Testis (tissue), 3 donors: ENCODE measurements around the gene PLIN1. TPM values are rescaled to one million over a fixed set of nuclear protein-coding genes. Genes with fewer than 3 reads are reported as not detected.
A peak's percentile ranks its signal among the peaks of the same experiment; 100 is the strongest.

Experiments
- DNase-seq: peaks from one replicate; pipeline ENCODE4 v3.0.0-alpha.2; 2019
- H3K27ac ChIP-seq, 2 donors: fragments of 200-600 bp; sonication (generic); one replicate each; pipeline ENCODE4 v1.5.1; 2019
- H3K27me3 ChIP-seq: fragments of 200-600 bp; sonication (generic); one replicate; pipeline ENCODE4 v1.5.1; 2019
- H3K36me3 ChIP-seq: fragments of 200-600 bp; sonication (generic); one replicate; pipeline ENCODE4 v1.5.1; 2017; ENCODE audit warnings: low read depth; ENCODE audit errors: missing control alignments
- H3K4me1 ChIP-seq: fragments of 200-600 bp; sonication (generic); one replicate; pipeline ENCODE4 v1.5.1; 2019
- H3K4me3 ChIP-seq, 2 donors: fragments of 200-600 bp; sonication (generic); one replicate each; pipeline ENCODE4 v1.5.1; 2017 to 2019
- H3K9me3 ChIP-seq: fragments of 200-600 bp; sonication (generic); one replicate; pipeline ENCODE4 v1.5.1; 2017
- CTCF ChIP-seq, 3 experiments: fragments of 450-650 bp in 2 of 3; fragments of 200-600 bp in 1 of 3; sonication (generic) in 1 of 3; IDR thresholded peaks; one replicate each; pipeline ENCODE4 v1.5.1; 2016 to 2019; ENCODE audit warnings: antibody characterized with exemption in 3 of 3, mild to moderate bottlenecking in 2 of 3, moderate library complexity in 1 of 3
- POLR2A ChIP-seq: fragments of 450-650 bp; IDR thresholded peaks from one replicate; pipeline ENCODE4 v1.6.1; 2017; ENCODE audit warnings: antibody characterized with exemption, mild to moderate bottlenecking, moderate library complexity
- WGBS, 2 donors: methylation state at CpG; one replicate each; pipeline ENCODE4 v1.1.5; 2018; 5-methylcytosine and 5-hydroxymethylcytosine counted together
- intact Hi-C: fragments of 100-400 bp; cut with DNase I; formaldehyde crosslinking; loops from one replicate; pipeline ENCODE4 v1.15.1; 2023; ENCODE audit warnings: low total_unique reads
- polyA plus RNA-seq: library from polyadenylated mRNA; stranded (reverse); fragments of 350-450 nt; fragmentation: Illumina TruSeq; extraction: RNeasy Lipid Tissue Mini Kit (QIAGEN cat#74804); gene quantifications from one replicate; pipeline ENCODE4 v1.2.3, GENCODE V29; 2014; ENCODE audit warnings: low read depth, low replicate concordance; ENCODE audit not compliant: insufficient read depth
- total RNA-seq, 2 donors: library from RNA; depleted of rRNA; stranded (reverse); fragments of >200 nt; gene quantifications; one replicate each; pipeline ENCODE4 v1.2.3, GENCODE V29; 2016

Gene PLIN1
- total and polyA plus RNA-seq, 3 donors from 2014 or later, result 9.1 to 18.5 (median 13.5) TPM

GRCh38 chr15:89659295-89659694, 19.9 kb downstream of the PLIN1 start:
- Histone ChIP-seq H3K36me3 (no peaks in the 10 kb centered on the region), H3K9me3 (no peaks in the 10 kb centered on the region), H3K4me3 (no peak overlapping the region), H3K27me3 (no peaks in the 10 kb centered on the region), H3K27ac (no peak overlapping the region), H3K4me1 (peaks cover 10% of the 10 kb centered on the region)
- DNase-seq, result no peak
- intact Hi-C loops, result no loop called here
- TF ChIP-seq POLR2A (no peak), CTCF (IDR thresholded peaks at IDR 0.05) (no peak)
- 85 to 92% methylated on average over 2 of the region's 2 CpGs for WGBS, 2 donors

- 87 to 88% methylated on average over 5 of the region's 5 CpGs for WGBS, 2 donors
- Histone ChIP-seq H3K36me3 (no peaks in the 10 kb centered on the region), H3K27ac (no peak overlapping the region), H3K4me1 (peaks cover 6% of the 10 kb centered on the region), H3K4me3 (no peak overlapping the region), H3K9me3 (no peaks in the 10 kb centered on the region), H3K27me3 (no peaks in the 10 kb centered on the region)
- intact Hi-C loops, result no loop called here
- TF ChIP-seq CTCF (IDR thresholded peaks at IDR 0.05), result no peak
- TF ChIP-seq POLR2A, result no peak
- peak; percentile 1 for DNase-seq
Observed at GRCh38 chr15:89657686-89658200, 21.4 kb downstream of the PLIN1 start.

GRCh38 chr15:89656116-89656815, 22.9 kb downstream of the PLIN1 start:
- Histone ChIP-seq H3K9me3 (no peaks in the 10 kb centered on the region), H3K4me3 (no peak overlapping the region), H3K27me3 (no peaks in the 10 kb centered on the region), H3K4me1 (peaks cover 5% of the 10 kb centered on the region), H3K36me3 (no peaks in the 10 kb centered on the region), H3K27ac (no peak overlapping the region)
- TF ChIP-seq POLR2A (no peak), CTCF (IDR thresholded peaks at IDR 0.05) (no peak)
- intact Hi-C loops, result no loop called here
- DNase-seq, result no peak
- WGBS, 2 donors, result 61 to 76% methylated on average over 6 to 7 of the region's 7 CpGs

- no peaks in the 10 kb centered on the region for H3K9me3 ChIP-seq
- intact Hi-C loops, result no loop called here
- DNase-seq, result peak; percentile 34
- WGBS, 2 donors, result 1% methylated on average over 43 to 70 of the region's 87 CpGs
- no peaks in the 10 kb centered on the region for H3K27me3 ChIP-seq
- TF ChIP-seq POLR2A, result no peak
- no peak for TF ChIP-seq CTCF (IDR thresholded peaks at IDR 0.05)
- H3K27ac ChIP-seq, result peak within 1 kb of the TSS; percentile 13 to 30
- peaks cover 5% of the 10 kb centered on the region for H3K4me1 ChIP-seq
- H3K36me3 ChIP-seq, result no peaks in the 10 kb centered on the region
- peak within 1 kb of the TSS; percentile 63 to 72 for H3K4me3 ChIP-seq
Observed at GRCh38 chr15:89654847-89655805, 24.0 kb downstream of the PLIN1 start, which contains the start of gene KIF7. Gene KIF7 (minus strand): TSS chr15:89655467. CDS start chr15:89652930, 2,537 bp downstream.
